H7 (cell line): Measurements from ENCODE around the gene ARSI. TPM values are rescaled to one million over a fixed set of nuclear protein-coding genes. Genes with fewer than 3 reads are reported as not detected.

Experiments
- DNase-seq: peaks from one replicate; pipeline ENCODE4 v3.0.0; 2012
- H3K27me3 ChIP-seq: 2 replicates; pipeline ENCODE4 v1.6.0; 2011; ENCODE audit warnings: mild to moderate bottlenecking, low read length; ENCODE audit not compliant: control insufficient read depth, insufficient read depth
- H3K36me3 ChIP-seq: replicated peaks from 2 replicates; pipeline ENCODE4 v1.5.1; 2011; ENCODE audit warnings: low read length; ENCODE audit not compliant: control insufficient read depth, insufficient read depth
- H3K4me3 ChIP-seq: 2 replicates; pipeline ENCODE4 v1.5.1; 2011; ENCODE audit warnings: low read depth, mild to moderate bottlenecking, control low read depth, low read length, moderate library complexity; ENCODE audit not compliant: insufficient read depth
- total RNA-seq: library from RNA; depleted of rRNA; stranded (reverse); fragments of >200 nt; shearing (Covaris generic); gene quantifications from 2 replicates; pipeline ENCODE4 v1.2.3, GENCODE V29; 2014

Gene ARSI
- total RNA-seq, 1 experiment from 2014 or later = 3.6 TPM

DNA sequence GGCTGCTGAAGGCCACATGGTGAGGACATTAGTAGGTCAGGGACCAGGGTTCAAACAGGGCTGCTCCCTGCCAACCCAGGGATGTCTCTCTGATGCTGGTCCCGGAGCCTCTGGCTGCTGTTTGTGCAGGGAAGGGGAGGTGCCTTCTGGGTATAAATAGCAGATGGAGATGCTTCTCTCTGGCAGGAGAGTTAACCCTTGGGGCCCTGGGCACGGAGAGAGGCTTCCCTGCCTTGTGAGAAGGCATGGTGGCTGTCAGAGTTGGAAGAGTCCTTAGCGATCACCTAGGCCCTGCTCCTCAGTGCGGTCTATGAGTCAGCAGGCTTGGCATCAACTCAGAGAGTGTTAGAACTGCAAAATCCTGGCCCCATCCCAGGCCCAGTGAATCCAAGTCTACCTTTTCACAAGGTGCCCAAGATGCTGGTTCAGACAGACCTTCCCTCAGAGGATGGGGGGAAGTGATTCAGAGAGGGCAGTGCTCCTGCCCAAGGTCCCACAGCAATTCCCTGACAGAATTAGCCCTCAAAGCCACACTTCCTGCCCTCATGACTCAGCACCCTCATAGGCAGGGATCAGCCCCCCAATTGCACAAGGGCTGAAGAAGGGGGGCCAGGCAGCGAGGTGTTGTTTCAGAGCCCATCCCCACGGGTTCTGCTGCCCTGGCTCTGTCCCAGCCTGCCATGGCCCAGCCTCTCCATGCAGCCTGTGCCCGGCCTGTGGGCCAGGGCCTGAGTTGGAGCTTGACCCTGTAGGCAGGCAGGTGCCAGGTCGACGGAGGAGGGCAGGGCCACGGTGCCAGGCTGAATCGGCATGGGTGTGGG is 38.7 kb downstream of the ARSI start:
- Histone ChIP-seq H3K27me3 (no peaks in the 10 kb centered on the region), H3K36me3 (no peaks in the 10 kb centered on the region), H3K4me3 (no peak overlapping the region)
- peak; percentile 53 for DNase-seq

GRCh38 chr5:150263375-150263775 is 39.3 kb downstream of the ARSI start:
- no peak for DNase-seq
- no peaks in the 10 kb centered on the region for H3K27me3 ChIP-seq
- no peak overlapping the region for H3K4me3 ChIP-seq
- H3K36me3 ChIP-seq = no peaks in the 10 kb centered on the region

- Histone ChIP-seq H3K36me3 (no peaks in the 10 kb centered on the region), H3K4me3 (no peak overlapping the region), H3K27me3 (no peaks in the 10 kb centered on the region)
- no peak for DNase-seq
These were observed 40.2 kb downstream of the ARSI start for GRCh38 chr5:150262502-150262901.

DNA sequence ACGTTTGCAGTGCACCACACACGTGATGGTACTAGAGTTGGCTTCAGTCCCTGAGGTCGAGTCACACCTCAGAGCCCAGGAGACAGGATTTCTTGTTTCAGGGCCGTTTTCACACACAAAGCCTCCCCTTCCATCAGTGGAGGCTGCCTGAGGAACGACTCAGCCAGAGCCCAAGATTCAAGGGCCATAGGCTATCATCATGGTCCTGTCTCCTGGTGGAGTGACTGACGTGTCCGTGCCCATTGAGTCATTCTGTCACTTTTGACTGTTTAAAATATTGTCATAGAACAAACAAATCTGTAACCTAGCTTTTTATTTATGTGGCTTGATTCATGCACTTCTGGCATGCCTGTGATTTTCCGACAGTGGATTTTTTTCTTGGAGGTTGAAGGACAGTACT is 41.5 kb downstream of the ARSI start:
- no peaks in the 10 kb centered on the region for H3K36me3 ChIP-seq

GRCh38 chr5:150258130-150258529 is 44.6 kb downstream of the ARSI start:
- no peak for DNase-seq
- Histone ChIP-seq H3K36me3 (no peaks in the 10 kb centered on the region), H3K27me3 (no peaks in the 10 kb centered on the region), H3K4me3 (no peak overlapping the region)

More for the DNA sequence above, 41.5 kb downstream of the ARSI start:
- Histone ChIP-seq H3K4me3 (no peak overlapping the region), H3K27me3 (no peaks in the 10 kb centered on the region)
- no peak for DNase-seq

DNA sequence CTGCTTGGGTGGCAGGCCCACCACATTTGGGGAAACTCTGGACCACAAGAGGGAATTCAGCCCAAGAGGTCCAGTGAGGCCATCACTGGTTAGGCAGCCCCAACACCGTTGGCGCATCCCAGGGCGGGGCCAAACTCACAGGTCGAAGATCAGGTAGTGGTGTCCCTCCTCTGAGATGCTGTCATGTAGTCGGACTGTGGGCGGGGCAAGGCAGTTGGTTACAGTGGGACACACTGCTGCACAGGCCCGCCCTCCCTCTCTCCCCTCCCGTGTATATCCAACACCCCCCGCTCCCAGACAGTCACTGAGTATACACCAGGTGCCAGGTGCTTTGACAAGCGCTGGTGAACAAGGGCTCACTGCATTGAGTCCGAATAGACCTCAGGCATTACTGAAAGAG is 45.3 kb downstream of the ARSI start:
- Histone ChIP-seq H3K27me3 (no peaks in the 10 kb centered on the region), H3K4me3 (no peak overlapping the region), H3K36me3 (no peaks in the 10 kb centered on the region)
- no peak for DNase-seq

DNA sequence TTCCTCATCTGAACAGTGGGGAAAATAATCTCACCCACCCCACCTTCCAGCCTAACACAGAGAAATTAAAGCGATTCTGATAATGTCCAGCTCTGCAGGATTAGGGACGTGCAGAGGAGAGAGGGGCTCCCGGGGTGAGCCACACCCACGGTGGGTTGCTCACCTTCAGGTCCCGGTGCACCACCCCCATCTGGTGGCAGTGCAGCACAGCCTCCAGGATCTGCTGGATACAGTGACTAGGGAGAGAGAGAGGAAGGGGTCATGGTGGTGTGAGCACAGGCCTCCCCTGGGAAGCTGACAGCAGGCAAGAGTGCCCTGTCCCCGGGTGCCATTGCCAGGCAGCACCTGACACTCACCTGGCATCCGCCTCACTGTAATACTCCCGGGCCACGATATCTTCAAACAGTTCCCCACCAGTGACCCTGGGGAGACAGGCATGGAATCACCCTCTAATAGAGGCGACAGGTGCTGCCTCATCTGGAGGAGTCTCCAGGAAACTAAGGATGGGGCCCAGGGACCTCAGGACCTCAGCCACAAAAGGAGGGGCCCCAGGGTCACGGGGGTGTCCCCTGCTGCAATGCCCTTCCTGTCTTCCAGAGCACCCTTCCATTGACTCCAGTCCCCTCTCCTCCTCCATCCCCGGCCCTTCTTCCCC is 46.2 kb downstream of the ARSI start:
- peak; percentile 91 for DNase-seq
- no peaks in the 10 kb centered on the region for H3K27me3 ChIP-seq
- H3K36me3 ChIP-seq = no peaks in the 10 kb centered on the region
- H3K4me3 ChIP-seq = no peak overlapping the region

GRCh38 chr5:150255659-150256409 is 46.9 kb downstream of the ARSI start:
- Histone ChIP-seq H3K36me3 (no peaks in the 10 kb centered on the region), H3K27me3 (no peaks in the 10 kb centered on the region), H3K4me3 (no peak overlapping the region)
- DNase-seq = peak; percentile 41

- Histone ChIP-seq H3K4me3 (no peak overlapping the region), H3K36me3 (no peaks in the 10 kb centered on the region), H3K27me3 (no peaks in the 10 kb centered on the region)
- DNase-seq = no peak
These were observed 47.9 kb downstream of the ARSI start for GRCh38 chr5:150254774-150255173.

DNA sequence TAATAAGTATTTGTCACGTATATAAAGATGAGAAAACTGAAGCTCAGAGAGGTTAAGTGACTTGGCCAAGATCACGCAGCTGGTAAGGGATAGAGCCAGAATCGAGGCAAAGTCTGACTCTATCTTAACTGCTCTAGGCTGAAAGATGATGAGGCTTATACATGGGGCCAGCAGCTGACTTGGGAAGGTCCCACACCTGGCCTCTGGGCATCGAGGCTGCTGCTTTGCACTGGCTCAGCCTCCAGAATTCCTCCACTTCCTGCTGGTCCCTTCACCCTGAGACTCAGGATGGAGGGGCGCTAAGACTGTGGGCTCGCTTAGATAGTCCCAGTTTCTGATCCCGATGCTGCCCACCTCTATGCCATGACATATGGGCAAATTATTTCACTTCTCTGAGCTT is 48.3 kb downstream of the ARSI start:
- no peaks in the 10 kb centered on the region for H3K27me3 ChIP-seq
- no peak overlapping the region for H3K4me3 ChIP-seq
- H3K36me3 ChIP-seq = no peaks in the 10 kb centered on the region
- no peak for DNase-seq

- H3K36me3 ChIP-seq = no peaks in the 10 kb centered on the region
- H3K4me3 ChIP-seq = no peak overlapping the region
- peak; percentile 83 for DNase-seq
- no peaks in the 10 kb centered on the region for H3K27me3 ChIP-seq
These were observed 49.1 kb downstream of the ARSI start for GRCh38 chr5:150253416-150254208.

DNA sequence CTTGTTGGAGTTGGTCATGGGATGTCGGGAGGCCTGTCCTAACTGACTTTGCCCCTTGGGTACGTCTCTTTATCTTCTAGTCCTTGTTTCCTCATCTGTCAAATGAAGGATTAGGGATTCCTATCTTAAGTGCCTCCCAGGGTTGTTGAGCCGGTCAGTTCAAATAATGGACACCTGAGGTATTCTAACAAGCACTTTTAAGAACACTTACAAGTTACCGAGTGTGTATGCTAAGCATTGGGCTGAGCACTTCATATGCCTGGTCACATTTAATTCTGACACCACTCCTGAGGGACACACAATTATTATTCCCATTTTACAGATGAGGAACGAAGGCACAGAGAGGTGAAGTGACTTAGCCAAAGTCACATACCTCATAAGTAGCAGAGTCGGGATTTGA is 50.2 kb downstream of the ARSI start:
- Histone ChIP-seq H3K4me3 (no peak overlapping the region), H3K36me3 (no peaks in the 10 kb centered on the region), H3K27me3 (no peaks in the 10 kb centered on the region)
- no peak for DNase-seq

- no peaks in the 10 kb centered on the region for H3K36me3 ChIP-seq
- H3K27me3 ChIP-seq = no peaks in the 10 kb centered on the region
- no peak for DNase-seq
- H3K4me3 ChIP-seq = no peak overlapping the region
These were observed 51.2 kb downstream of the ARSI start for GRCh38 chr5:150251504-150251903.

DNA sequence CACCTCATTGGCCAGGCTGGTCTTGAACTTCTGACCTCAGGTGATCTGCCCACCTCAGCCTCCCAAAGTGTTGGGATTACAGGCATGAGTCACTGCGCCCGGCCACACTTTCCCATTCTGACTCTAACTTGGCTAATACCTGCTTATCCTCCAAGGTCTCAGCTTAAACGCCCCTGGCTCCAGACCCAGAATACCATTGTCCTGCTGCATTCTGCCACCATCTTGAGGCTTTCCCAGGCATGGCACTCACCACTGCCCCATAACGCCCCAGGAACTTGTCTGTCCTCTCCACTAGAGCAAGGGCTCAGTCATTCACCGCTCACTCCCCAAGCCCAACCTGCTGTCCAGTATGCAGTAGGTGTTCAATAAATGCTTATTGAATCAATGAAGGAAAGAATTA is 53.0 kb downstream of the ARSI start:
- Histone ChIP-seq H3K27me3 (no peaks in the 10 kb centered on the region), H3K4me3 (no peak overlapping the region), H3K36me3 (no peaks in the 10 kb centered on the region)
- DNase-seq = no peak
